ENCODE data around the gene NF1.

- TF ChIP-seq REST (IDR thresholded peaks at IDR 0.05; ENCODE audit: low read depth, low read length) (no peak), TCF12 (IDR thresholded peaks at IDR 0.05) (no peak), GATA2 (CRISPR knock-in tag; IDR thresholded peaks at IDR 0.05) (no peak), CHD2 (IDR thresholded peaks at IDR 0.05; ENCODE audit: low read length, partially characterized antibody) (no peak)
- TF ChIP-seq, protein P1, sequence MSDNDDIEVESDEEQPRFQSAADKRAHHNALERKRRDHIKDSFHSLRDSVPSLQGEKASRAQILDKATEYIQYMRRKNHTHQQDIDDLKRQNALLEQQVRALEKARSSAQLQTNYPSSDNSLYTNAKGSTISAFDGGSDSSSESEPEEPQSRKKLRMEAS (IDR thresholded peaks at IDR 0.05; ENCODE audit: low read depth): no peak
Measured at GRCh38 chr17:31113939-31114338, 19.2 kb downstream of the NF1 start.
